Psoas muscle (tissue), 8 donors: ENCODE measurements around the gene CFAP100. TPM values are rescaled to one million over a fixed set of nuclear protein-coding genes. Genes with fewer than 3 reads are reported as not detected.

Experiments
- ATAC-seq, 4 donors: fragments of 200-7000 bp; cut with Tn5 transposase; one replicate each; pipeline ENCODE4 v1.9.1; 2020; ENCODE audit warnings: moderate library complexity in 3 of 4, mild to moderate bottlenecking in 2 of 4
- DNase-seq, 2 donors: peaks; one replicate each; pipeline ENCODE4 v3.0.0-alpha.2; 2020
- H3K27ac ChIP-seq: fragments of 200-600 bp; one replicate; pipeline ENCODE4 v1.8.0; 2022
- H3K27me3 ChIP-seq, 3 donors: fragments of 200-600 bp in 1 of 3; one replicate each; pipeline versions ENCODE4 v1.6.1 to v1.8.0; 2013 to 2022; ENCODE audit warnings: low read length in 2 of 3, mild to moderate bottlenecking in 2 of 3, moderate library complexity in 1 of 3; ENCODE audit not compliant: insufficient read depth in 3 of 3
- H3K36me3 ChIP-seq, 2 donors: fragments of 200-600 bp in 1 of 2; one replicate each; pipeline versions ENCODE4 v1.6.1 to v1.8.0; 2013 to 2022; ENCODE audit warnings: low read depth in 1 of 2, mild to moderate bottlenecking in 1 of 2, moderate library complexity in 1 of 2; ENCODE audit not compliant: insufficient read depth in 1 of 2
- H3K4me1 ChIP-seq: fragments of 200-600 bp; one replicate; pipeline ENCODE4 v1.8.0; 2022
- H3K4me3 ChIP-seq: fragments of 200-600 bp; one replicate; pipeline ENCODE4 v1.8.0; 2022; ENCODE audit warnings: mild to moderate bottlenecking
- H3K9me3 ChIP-seq: fragments of 200-600 bp; one replicate; pipeline ENCODE4 v1.8.0; 2022
- CTCF ChIP-seq: fragments of 200-600 bp; IDR thresholded peaks from one replicate; pipeline ENCODE4 v1.8.0; 2022; ENCODE audit warnings: antibody characterized with exemption
- WGBS, 3 donors: extraction: QIAGEN DNeasy Blood & Tissue Kit; methylation state at CpG; one replicate each; pipeline versions ENCODE4 v1.1.6 to v1.1.7; 2013; 5-methylcytosine and 5-hydroxymethylcytosine counted together
- intact Hi-C, 2 donors: fragments of 100-400 bp; cut with DNase I; formaldehyde crosslinking; loops; one replicate each; pipeline versions ENCODE4 v1.11.0 to v1.14.2; 2022
- polyA plus RNA-seq, 3 donors: library from polyadenylated mRNA; stranded (reverse); fragments of 200-250 nt; gene quantifications; one replicate each; pipeline ENCODE4 v1.2.3, GENCODE V29; 2013
- total RNA-seq, 4 donors: library from RNA; stranded (reverse); fragmentation: NEBNext Ultra II Directional in 2 of 4; extraction: Animal tissue kit (Norgen Biotek cat#: 25700) in 2 of 4; gene quantifications; one replicate each; pipeline versions ENCODE4 v1.2.1 to v1.2.4, GENCODE V29; 2021 to 2023
- donor health status: healthy with polysubstance abuse.
- donor health status: DM: no; HTN: no; CAD: no; lungs with moderate emphysema.
- donor health status: Bipolar disorder and iron deficiency.
- donor health status: healthy.
- donor health status: DM: yes; HTN: yes; CAD: no.
- donor health status: DM: no; HTN: no; CAD: no.
- donor health status: DM: no; HTN: no; CAD: no.
- donor health status: DM: yes; HTN: yes; CAD: no.

Gene CFAP100
- total and polyA plus RNA-seq, 7 donors, result not detected

- Histone ChIP-seq H3K4me3 (no peak overlapping the region), H3K36me3 (peaks cover 7 to 94% of the 10 kb centered on the region in 2 donors), H3K27ac (peak overlapping the region; percentile 96), H3K4me1 (peaks cover 67% of the 10 kb centered on the region), H3K9me3 (no peaks in the 10 kb centered on the region), H3K27me3 (no peaks in the 10 kb centered on the region)
- intact Hi-C loops, result no loop called here
- DNase-seq, result peak in 1 of 2 donors; percentile 45
- 67 to 87% (median 79%) methylated on average over 7 of the region's 7 CpGs for WGBS, 3 donors
- no peak for ATAC-seq
- TF ChIP-seq CTCF, result no peak
Measured at GRCh38 chr3:126460381-126460780, 65.7 kb downstream of the CFAP100 start.

GRCh38 chr3:126461450-126462070, 66.9 kb downstream of the CFAP100 start:
- Histone ChIP-seq H3K27ac (peak overlapping the region; percentile 96), H3K4me1 (peaks cover 74% of the 10 kb centered on the region), H3K4me3 (peak overlapping the region; percentile 5), H3K9me3 (no peaks in the 10 kb centered on the region), H3K27me3 (no peaks in the 10 kb centered on the region), H3K36me3 (peaks cover 7 to 94% of the 10 kb centered on the region in 2 donors)
- no peak for TF ChIP-seq CTCF
- 42 to 70% (median 48%) methylated on average over 17 of the region's 17 CpGs for WGBS, 3 donors
- peak; percentile 8 to 26 (median 15) for ATAC-seq
- peak in 1 of 2 donors; percentile 49 for DNase-seq
- intact Hi-C loops, result no loop called here

GRCh38 chr3:126463521-126463920, 68.8 kb downstream of the CFAP100 start:
- Histone ChIP-seq H3K9me3 (no peaks in the 10 kb centered on the region), H3K36me3 (peaks cover 12 to 94% of the 10 kb centered on the region in 2 donors), H3K27me3 (no peaks in the 10 kb centered on the region), H3K4me3 (no peak overlapping the region), H3K4me1 (peaks cover 90% of the 10 kb centered on the region), H3K27ac (peak overlapping the region; percentile 96)
- ATAC-seq (no peak), DNase-seq (no peak)
- WGBS, 3 donors, result 55 to 63% (median 60%) methylated on average over 2 of the region's 2 CpGs
- no peak for TF ChIP-seq CTCF
- intact Hi-C loops, result no loop called here

- Histone ChIP-seq H3K36me3 (peaks cover 17 to 94% of the 10 kb centered on the region in 2 donors), H3K9me3 (no peaks in the 10 kb centered on the region), H3K27ac (peak overlapping the region; percentile 96), H3K4me3 (no peak overlapping the region), H3K4me1 (peaks cover 90% of the 10 kb centered on the region), H3K27me3 (no peaks in the 10 kb centered on the region)
- no peak for TF ChIP-seq CTCF
- ATAC-seq (no peak), DNase-seq (no peak)
- WGBS, 3 donors, result 26 to 57% (median 42%) methylated on average over 4 of the region's 4 CpGs
- intact Hi-C loops, result no loop called here
Measured at GRCh38 chr3:126464093-126464492, 69.4 kb downstream of the CFAP100 start.

- Histone ChIP-seq H3K36me3 (peaks cover 17 to 94% of the 10 kb centered on the region in 2 donors), H3K9me3 (no peaks in the 10 kb centered on the region), H3K27ac (peak overlapping the region; percentile 96), H3K4me1 (peaks cover 86% of the 10 kb centered on the region), H3K4me3 (no peak overlapping the region), H3K27me3 (no peaks in the 10 kb centered on the region)
- TF ChIP-seq CTCF, result no peak
- intact Hi-C loops, result no loop called here
- no peak for ATAC-seq
- DNase-seq, result peak in 1 of 2 donors; percentile 19
- 24 to 55% (median 37%) methylated on average over 4 of the region's 4 CpGs for WGBS, 3 donors
Measured at GRCh38 chr3:126464494-126464893, 69.8 kb downstream of the CFAP100 start.
